Fibroblast of skin of left quadriceps (primary cell): Measurements from ENCODE around the gene HSBP1L1.
A peak's percentile ranks its signal among the peaks of the same experiment; 100 is the strongest.
"Not testable (repeated sequence)": the region's sequence is repeated elsewhere in the genome, so short reads cannot be mapped to it uniquely, and the experiment has no call there.

Experiments
- DNase-seq, 2 experiments: peaks; one replicate each; pipeline ENCODE4 v3.0.0-alpha.2; 2013; ENCODE audit warnings: low read depth in 2 of 2

The HSBP1L1 gene

GRCh38 chr18:79945118-79946042, 19.1 kb upstream of the HSBP1L1 start:
- no peak for DNase-seq

- no peak for DNase-seq
These were observed 17.2 kb upstream of the HSBP1L1 start for GRCh38 chr18:79947054-79947755.

- DNase-seq, result no peak
These were observed 16.4 kb upstream of the HSBP1L1 start for GRCh38 chr18:79947881-79948610.

GRCh38 chr18:79948719-79949411, 15.6 kb upstream of the HSBP1L1 start:
- no peak for DNase-seq

- no peak for DNase-seq
These were observed 14.6 kb upstream of the HSBP1L1 start for GRCh38 chr18:79949697-79950487.

GRCh38 chr18:79950515-79951341, 13.7 kb upstream of the HSBP1L1 start:
- DNase-seq, result no peak

GRCh38 chr18:79951545-79952455, 12.6 kb upstream of the HSBP1L1 start, which contains the start of gene SLC66A2:
Gene SLC66A2 (minus strand): TSS chr18:79951653. CDS start chr18:79950926, 727 bp downstream.
- peak; percentile 68 for DNase-seq

- DNase-seq, result no peak
These were observed 11.9 kb upstream of the HSBP1L1 start for GRCh38 chr18:79952456-79952995.

- DNase-seq, result no peak
These were observed 11.4 kb upstream of the HSBP1L1 start for GRCh38 chr18:79952996-79953559.

- DNase-seq, result no peak
These were observed 10.3 kb upstream of the HSBP1L1 start for GRCh38 chr18:79953971-79954651.

- DNase-seq, result no peak
These were observed 9.7 kb upstream of the HSBP1L1 start for GRCh38 chr18:79954791-79955190.

GRCh38 chr18:79955302-79956075, 9.0 kb upstream of the HSBP1L1 start:
- DNase-seq, result no peak

GRCh38 chr18:79956276-79956675, 8.2 kb upstream of the HSBP1L1 start:
- no peak for DNase-seq

GRCh38 chr18:79958981-79959380, 5.5 kb upstream of the HSBP1L1 start:
- no peak for DNase-seq

- DNase-seq, result not testable (repeated sequence)
These were observed 4.2 kb upstream of the HSBP1L1 start for GRCh38 chr18:79960161-79960801.

GRCh38 chr18:79960921-79961526, 3.4 kb upstream of the HSBP1L1 start:
- no peak for DNase-seq
